Hematopoietic multipotent progenitor cell treated with erythropoietin and hydrocortisone succinate and interleukin-3 and kit ligand, for 4 days (in vitro differentiated cells): Measurements from ENCODE around the gene ARL6IP4.

Experiments used
- DNase-seq: peaks from one replicate; pipeline ENCODE4 v3.0.0-alpha.2; 2015

The ARL6IP4 gene

GRCh38 chr12:122959566-122960192, 20.8 kb upstream of the ARL6IP4 start:
- DNase-seq, result no peak

DNA sequence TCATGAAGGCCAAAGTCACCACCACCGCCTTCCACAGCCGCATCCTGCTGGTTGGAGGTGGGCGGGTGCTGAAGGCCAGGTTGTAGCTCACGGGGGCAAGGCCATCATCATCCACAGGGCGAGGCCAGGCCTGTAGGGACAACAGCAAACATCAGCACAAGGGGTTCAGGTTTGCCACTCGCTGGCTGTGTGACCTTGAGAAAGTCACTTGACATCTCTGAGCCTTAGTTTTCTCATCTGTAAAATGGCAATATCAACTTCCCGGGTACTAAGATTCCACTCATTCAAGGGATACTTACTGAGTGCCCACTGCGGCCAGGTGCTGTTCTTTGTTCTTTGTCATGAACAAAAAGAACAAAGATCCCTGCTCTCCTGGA, 20.3 kb upstream of the ARL6IP4 start:
- no peak for DNase-seq

DNA sequence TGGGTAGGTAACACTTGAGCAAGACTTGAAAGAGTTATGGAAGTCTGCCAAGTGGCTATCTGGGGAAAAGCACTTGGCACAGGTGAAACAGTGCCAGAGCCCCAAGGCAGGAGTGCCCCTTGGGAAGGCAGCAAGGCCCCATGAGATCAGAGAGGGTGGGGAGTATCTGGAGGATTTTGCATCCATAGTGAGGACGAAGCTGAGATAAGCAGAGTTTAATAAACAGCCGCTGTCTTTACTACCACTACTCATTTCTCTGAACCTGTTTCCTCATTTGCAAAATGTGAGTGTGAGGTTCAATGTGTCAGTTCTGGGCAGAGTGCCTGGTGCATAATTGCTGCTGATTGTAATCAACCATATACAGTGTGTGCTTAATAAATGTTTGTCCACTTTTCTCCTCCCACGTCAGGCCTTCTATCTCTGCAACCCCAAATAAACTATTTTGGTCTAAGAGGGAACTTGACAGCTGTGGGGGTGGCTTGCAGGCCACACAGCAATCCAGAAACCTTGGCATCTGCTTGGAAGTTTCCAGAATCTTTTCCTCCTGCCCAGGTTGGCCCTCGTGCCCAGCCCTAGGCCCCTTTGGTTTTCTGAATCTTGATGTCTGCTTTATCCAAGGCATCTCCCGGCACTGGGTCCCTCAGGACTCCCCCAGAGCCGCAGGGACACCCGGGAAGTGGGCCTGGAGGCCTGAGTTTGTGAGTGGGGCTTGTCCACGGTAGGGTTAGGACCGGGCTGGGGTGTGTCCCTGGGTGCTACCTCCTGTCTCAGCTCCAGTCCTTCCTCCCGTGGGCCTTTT, 18.8 kb upstream of the ARL6IP4 start:
- peak; percentile 62 for DNase-seq

- no peak for DNase-seq
Observed at GRCh38 chr12:122963941-122964265, 16.6 kb upstream of the ARL6IP4 start.

GRCh38 chr12:122964439-122965257, 15.8 kb upstream of the ARL6IP4 start:
- peak; percentile 67 for DNase-seq

DNA sequence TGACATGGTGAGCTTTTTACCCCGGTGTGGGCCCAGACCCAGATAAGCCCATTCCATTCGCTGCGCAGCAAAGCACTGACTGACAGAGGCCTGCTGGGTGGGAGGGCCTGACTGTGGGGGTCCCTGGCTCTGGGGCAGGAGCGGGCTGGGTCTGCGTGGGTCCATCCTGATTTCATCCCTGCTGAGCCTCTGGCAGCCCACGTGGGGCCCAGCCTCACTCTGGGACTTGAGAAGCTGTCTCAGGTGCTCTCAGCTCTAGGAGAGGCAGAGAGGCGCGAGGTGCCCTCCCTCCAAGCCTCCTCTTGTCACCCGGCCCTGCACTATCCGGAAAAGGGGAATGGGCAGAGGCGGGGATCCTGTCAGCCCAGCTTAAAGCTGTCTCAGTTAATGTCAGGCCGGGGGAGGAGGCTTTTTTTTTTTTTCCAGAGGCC, 15.1 kb upstream of the ARL6IP4 start:
- no peak for DNase-seq

- DNase-seq, result peak; percentile 98
Observed at GRCh38 chr12:122965851-122966742, 14.4 kb upstream of the ARL6IP4 start, which contains the start of gene ABCB9. Gene ABCB9 (minus strand): TSS chr12:122966463. CDS start chr12:122960235, 6,228 bp downstream.

DNA sequence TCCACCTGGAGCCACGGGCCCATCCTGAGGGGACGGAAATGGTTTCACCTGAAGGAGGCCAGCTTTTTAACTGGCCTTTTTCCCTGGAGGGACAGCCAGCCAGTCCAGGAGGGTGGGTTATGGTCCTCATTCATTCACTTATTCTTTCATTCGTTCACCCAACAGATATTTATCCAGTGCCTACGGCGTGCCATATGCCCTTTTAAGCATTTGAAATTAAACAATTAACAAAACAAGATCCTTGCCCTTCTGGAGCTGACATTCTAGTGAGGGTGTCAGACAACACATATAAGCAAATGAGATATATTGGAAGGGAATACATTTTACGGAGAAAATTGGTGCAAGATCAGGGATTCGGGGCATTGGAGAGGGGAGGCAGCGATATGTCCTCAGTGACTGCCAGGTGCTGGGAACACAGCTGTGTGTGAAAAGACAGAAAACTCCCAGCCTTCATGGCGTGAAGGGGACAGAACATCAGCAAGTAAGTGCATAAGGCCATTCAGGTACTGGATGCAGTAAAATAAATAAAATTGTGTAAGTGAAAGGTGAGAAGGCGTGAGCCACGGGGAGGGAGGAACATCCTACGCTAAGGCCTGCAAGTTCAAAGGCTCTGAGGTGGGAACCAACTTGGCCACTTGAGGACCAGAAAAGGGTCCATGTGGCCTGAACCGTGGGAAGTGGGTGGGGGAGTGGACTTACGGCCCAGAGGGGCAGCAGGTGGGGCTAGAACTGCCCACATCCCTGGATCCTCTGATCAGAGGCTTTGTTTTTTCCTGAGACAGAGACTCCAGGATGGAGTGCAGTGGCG, 13.5 kb upstream of the ARL6IP4 start:
- no peak for DNase-seq

DNA sequence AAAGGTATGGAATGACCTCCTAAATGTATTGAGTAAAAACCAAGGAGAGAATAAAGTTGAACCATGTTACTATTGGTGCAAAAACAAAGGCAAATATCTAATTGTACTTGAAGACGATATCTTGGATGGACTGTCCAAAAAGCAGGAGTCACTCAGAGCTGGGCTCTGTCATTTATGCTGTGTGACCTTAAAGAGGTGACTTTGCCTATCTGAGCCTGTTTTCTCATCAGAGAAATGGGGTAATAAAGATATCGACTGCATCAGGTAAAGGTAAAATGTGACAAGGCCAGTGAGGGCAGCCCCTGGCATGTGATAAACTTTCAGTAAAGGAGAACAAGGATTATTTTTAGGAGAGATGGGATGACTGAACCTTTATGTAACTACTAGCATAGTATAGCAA, 12.4 kb upstream of the ARL6IP4 start:
- no peak for DNase-seq

GRCh38 chr12:122969676-122970075, 10.8 kb upstream of the ARL6IP4 start:
- no peak for DNase-seq

- DNase-seq, result peak; percentile 99
Observed at GRCh38 chr12:122974274-122974891, 6.1 kb upstream of the ARL6IP4 start.

- DNase-seq, result peak; percentile 98
Observed at GRCh38 chr12:122974892-122975789, 5.3 kb upstream of the ARL6IP4 start, which contains the start of gene OGFOD2. Gene OGFOD2 (plus strand): TSS chr12:122975244. CDS start chr12:122975252, 8 bp downstream.

DNA sequence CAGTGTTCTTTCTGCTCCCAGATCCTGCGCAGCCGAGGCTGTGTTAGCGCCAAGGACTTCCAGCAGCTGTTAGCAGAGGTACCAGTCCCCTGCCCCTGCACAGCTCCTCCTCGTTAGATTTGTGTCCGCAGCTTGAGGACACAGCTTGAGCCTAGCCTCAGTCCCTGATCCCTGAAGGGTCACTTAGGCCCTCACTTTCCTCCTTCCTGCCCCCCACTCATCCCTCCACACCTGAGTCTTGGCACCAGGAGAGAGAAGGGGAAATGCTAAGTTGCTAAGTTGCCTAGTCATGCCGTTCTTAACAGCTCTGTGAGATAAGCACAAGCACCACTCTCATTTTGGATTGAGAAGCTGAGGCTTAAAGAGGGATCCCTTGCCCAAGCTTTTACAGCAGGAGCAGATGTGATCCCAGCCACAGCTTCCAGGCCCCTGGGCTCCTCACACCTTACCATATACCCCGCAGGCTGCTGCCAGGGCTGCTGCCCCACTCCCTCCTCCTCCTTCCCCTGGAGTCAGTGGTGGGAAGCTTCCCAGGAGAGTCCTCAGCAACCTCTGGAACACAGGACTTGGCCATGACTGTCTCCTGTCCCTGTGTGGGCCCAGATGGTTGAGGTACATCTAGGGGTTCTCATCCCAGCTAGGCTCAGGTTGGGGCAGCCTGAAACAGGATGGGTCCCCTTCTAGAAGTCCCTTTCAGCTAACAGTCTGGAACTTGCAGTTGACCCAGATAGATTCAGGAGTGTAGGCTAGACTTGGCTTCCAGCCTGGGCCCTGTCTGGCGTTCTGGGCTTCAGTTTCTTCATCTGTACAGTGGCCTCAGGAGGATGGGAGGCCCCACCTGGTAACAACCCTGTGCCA, 4.5 kb upstream of the ARL6IP4 start:
- DNase-seq, result peak; percentile 71

DNA sequence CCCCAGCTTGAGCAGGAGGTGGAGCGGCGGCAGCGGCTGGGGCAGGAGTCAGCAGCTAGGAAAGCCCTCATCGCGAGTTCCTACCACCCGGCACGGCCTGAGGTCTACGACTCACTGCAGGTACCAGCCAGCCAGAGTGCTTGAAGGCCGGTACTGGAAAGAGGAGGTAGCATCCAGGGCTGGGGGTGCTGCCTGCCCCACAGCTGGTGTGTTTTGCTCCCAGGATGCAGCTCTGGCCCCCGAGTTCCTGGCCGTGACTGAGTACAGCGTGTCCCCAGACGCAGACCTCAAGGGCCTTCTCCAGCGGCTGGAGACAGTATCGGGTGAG, 3.9 kb upstream of the ARL6IP4 start:
- no peak for DNase-seq

- no peak for DNase-seq
Observed at GRCh38 chr12:122977153-122977552, 3.3 kb upstream of the ARL6IP4 start.

GRCh38 chr12:122977655-122978392, 2.7 kb upstream of the ARL6IP4 start:
- DNase-seq, result no peak

- DNase-seq, result no peak
Observed at GRCh38 chr12:122978507-122978955, 1.9 kb upstream of the ARL6IP4 start.
